ENCODE results near the gene ALPG. TPM values are rescaled to one million over a fixed set of nuclear protein-coding genes. Genes with fewer than 3 reads are reported as not detected.
"Not testable (repeated sequence)": the region's sequence is repeated elsewhere in the genome, so short reads cannot be mapped to it uniquely, and the experiment has no call there.

The ALPG gene
- total RNA-seq, 3 donors from 2014 or later = not detected

GRCh38 chr2:232437195-232437571 lies 30.5 kb downstream of the ALPG start:
- no peak overlapping the region for H3K4me3 ChIP-seq
- H3K9me3 ChIP-seq = no peaks in the 10 kb centered on the region
- TF ChIP-seq CTCF (IDR thresholded peaks at IDR 0.05) = no peak
- TF ChIP-seq POLR2A (IDR thresholded peaks at IDR 0.05) = no peak
- no peak for TF ChIP-seq POLR2AphosphoS5 (IDR thresholded peaks at IDR 0.05)
- no peaks in the 10 kb centered on the region for H3K4me1 ChIP-seq
- H3K36me3 ChIP-seq = no peaks in the 10 kb centered on the region
- H3K27me3 ChIP-seq = peaks cover 2 to 4% of the 10 kb centered on the region in 2 donors
- intact Hi-C loops (cut with DNase I; ENCODE audit: low total_unique reads) = no loop called here
- no peak overlapping the region for H3K27ac ChIP-seq
- peak in 1 of 2 donors; percentile 49 for DNase-seq (ENCODE audit: low spot score in 2 of 2)

- TF ChIP-seq POLR2AphosphoS5 (IDR thresholded peaks at IDR 0.05) (no peak), CTCF (IDR thresholded peaks at IDR 0.05) (no peak), POLR2A (IDR thresholded peaks at IDR 0.05) (no peak)
- Histone ChIP-seq H3K27me3 (peaks cover 2 to 4% of the 10 kb centered on the region in 2 donors), H3K36me3 (no peaks in the 10 kb centered on the region), H3K4me3 (no peak overlapping the region), H3K9me3 (no peaks in the 10 kb centered on the region), H3K4me1 (no peaks in the 10 kb centered on the region), H3K27ac (no peak overlapping the region)
- intact Hi-C loops (cut with DNase I; ENCODE audit: low total_unique reads) = no loop called here
- DNase-seq (ENCODE audit: low spot score in 2 of 2) = no peak
Measured at GRCh38 chr2:232438091-232438490, 31.4 kb downstream of the ALPG start.

GRCh38 chr2:232438951-232439757 lies 32.5 kb downstream of the ALPG start:
- H3K27ac ChIP-seq = no peak overlapping the region
- H3K4me1 ChIP-seq = no peaks in the 10 kb centered on the region
- no peaks in the 10 kb centered on the region for H3K36me3 ChIP-seq
- H3K27me3 ChIP-seq = peaks cover 2 to 4% of the 10 kb centered on the region in 2 donors
- intact Hi-C loops (cut with DNase I; ENCODE audit: low total_unique reads) = no loop called here
- no peak overlapping the region for H3K4me3 ChIP-seq
- DNase-seq (ENCODE audit: low spot score in 2 of 2) = peak in 1 of 2 donors; percentile 41
- no peaks in the 10 kb centered on the region for H3K9me3 ChIP-seq
- TF ChIP-seq CTCF (IDR thresholded peaks at IDR 0.05) (peak in 1 of 3 donors; percentile 35), POLR2A (IDR thresholded peaks at IDR 0.05) (no peak), POLR2AphosphoS5 (IDR thresholded peaks at IDR 0.05) (no peak)

GRCh38 chr2:232439758-232440135 lies 33.1 kb downstream of the ALPG start:
- H3K9me3 ChIP-seq = no peaks in the 10 kb centered on the region
- H3K27ac ChIP-seq = no peak overlapping the region
- TF ChIP-seq POLR2A (IDR thresholded peaks at IDR 0.05) = no peak
- TF ChIP-seq POLR2AphosphoS5 (IDR thresholded peaks at IDR 0.05) = no peak
- TF ChIP-seq CTCF (IDR thresholded peaks at IDR 0.05) = no peak
- peaks cover 2 to 4% of the 10 kb centered on the region in 2 donors for H3K27me3 ChIP-seq
- no peaks in the 10 kb centered on the region for H3K4me1 ChIP-seq
- intact Hi-C loops (cut with DNase I; ENCODE audit: low total_unique reads) = no loop called here
- no peaks in the 10 kb centered on the region for H3K36me3 ChIP-seq
- peak in 1 of 2 donors; percentile 15 for DNase-seq (ENCODE audit: low spot score in 2 of 2)
- no peak overlapping the region for H3K4me3 ChIP-seq

GRCh38 chr2:232440220-232441018 lies 33.8 kb downstream of the ALPG start:
- H3K4me3 ChIP-seq; H3K27ac ChIP-seq; intact Hi-C loops (cut with DNase I; ENCODE audit: low total_unique reads); H3K4me1 ChIP-seq; H3K36me3 ChIP-seq; H3K9me3 ChIP-seq; H3K27me3 ChIP-seq: not testable (repeated sequence)
- peak; percentile 61 to 90 (median 89) for TF ChIP-seq CTCF (IDR thresholded peaks at IDR 0.05)
- DNase-seq (ENCODE audit: low spot score in 2 of 2) = peak; percentile 51 to 81

All from breast epithelium (tissue), 4 donors.